IMR-90 (cell line): ENCODE results near the gene TAL1. TPM values are rescaled to one million over a fixed set of nuclear protein-coding genes. Genes with fewer than 3 reads are reported as not detected.
"Not testable (repeated sequence)": the region's sequence is repeated elsewhere in the genome, so short reads cannot be mapped to it uniquely, and the experiment has no call there.

ENCODE experiments used
- ATAC-seq: fragments of 200-7000 bp; cut with Tn5 transposase; 2 replicates; pipeline ENCODE4 v1.9.1; 2020; ENCODE audit warnings: low read depth, mild to moderate bottlenecking, moderate library complexity
- BruUV-seq: library from RNA; stranded (reverse); fragments of 400-500 nt; replicated peaks from 2 replicates; lab custom pipeline; 2021; lab: Mats Ljungman, UMichigan
- CTCF ChIA-PET: fragments of 300-600 bp; formaldehyde crosslinking; extraction: SDS; loops from one replicate; lab custom pipeline; 2021; ENCODE audit warnings: antibody characterized with exemption; lab: Yijun Ruan, JAX
- POLR2A ChIA-PET: fragments of 300-600 bp; sonication (Branson Sonifier 250); formaldehyde crosslinking; loops from one replicate; lab custom pipeline; 2022; ENCODE audit warnings: antibody characterized with exemption; ENCODE audit not compliant: unreplicated experiment; lab: Charles Lee
- DNase-seq: peaks from one replicate; pipeline ENCODE4 v3.0.0; 2013
- H2AFZ ChIP-seq: replicated peaks from 2 replicates; pipeline ENCODE3; 2013; ENCODE audit warnings: low read length, mild to moderate bottlenecking; ENCODE audit not compliant: poor library complexity
- H2AK5ac ChIP-seq: 2 replicates; pipeline ENCODE4 v1.6.1; 2013; ENCODE audit warnings: low read depth, low read length, inconsistent platforms
- H2AK9ac ChIP-seq: replicated peaks from 2 replicates; pipeline ENCODE3; 2013; ENCODE audit warnings: mild to moderate bottlenecking, low read depth, low read length, moderate library complexity; ENCODE audit not compliant: poor library complexity
- H2BK120ac ChIP-seq: 2 replicates; pipeline ENCODE4 v1.6.1; 2013; ENCODE audit warnings: low read depth, low read length, inconsistent platforms
- H2BK15ac ChIP-seq: 3 replicates; pipeline ENCODE4 v1.6.1; 2013; ENCODE audit warnings: low read depth, low read length, inconsistent platforms
- H2BK20ac ChIP-seq: 2 replicates; pipeline ENCODE4 v1.6.1; 2013; ENCODE audit warnings: low read depth, mild to moderate bottlenecking, inconsistent platforms, low read length, moderate library complexity
- H2BK5ac ChIP-seq: 2 replicates; pipeline ENCODE4 v1.6.1; 2013; ENCODE audit warnings: mild to moderate bottlenecking, low read depth, low read length, inconsistent platforms; ENCODE audit not compliant: poor library complexity, severe bottlenecking
- H3K14ac ChIP-seq: replicated peaks from 2 replicates; pipeline ENCODE4 v1.6.1; 2013; ENCODE audit warnings: low read depth, low read length, inconsistent platforms
- H3K18ac ChIP-seq: 2 replicates; pipeline ENCODE4 v1.6.1; 2013; ENCODE audit warnings: low read depth, low read length, control low read depth
- H3K23ac ChIP-seq: 2 replicates; pipeline ENCODE4 v1.6.1; 2013; ENCODE audit warnings: low read depth, low read length, inconsistent platforms
- H3K27ac ChIP-seq: 2 replicates; pipeline ENCODE4 v1.5.1; 2013; ENCODE audit warnings: mild to moderate bottlenecking, control low read depth, low read length; ENCODE audit not compliant: insufficient read depth
- H3K27me3 ChIP-seq: 2 replicates; pipeline ENCODE4 v1.6.1; 2013; ENCODE audit warnings: low read length; ENCODE audit not compliant: control insufficient read depth, insufficient read depth
- H3K36me3 ChIP-seq: 2 replicates; pipeline ENCODE4 v1.6.1; 2013; ENCODE audit warnings: low read length, mixed read lengths; ENCODE audit not compliant: control insufficient read depth, insufficient read depth
- H3K4ac ChIP-seq: 2 replicates; pipeline ENCODE4 v1.6.1; 2013; ENCODE audit warnings: low read depth, low read length, inconsistent platforms
- H3K4me1 ChIP-seq: 2 replicates; pipeline ENCODE4 v1.6.1; 2013; ENCODE audit warnings: low read length, mixed read lengths; ENCODE audit not compliant: control insufficient read depth, insufficient read depth
- H3K4me2 ChIP-seq: 2 replicates; pipeline ENCODE4 v1.6.1; 2013; ENCODE audit warnings: low read depth, mild to moderate bottlenecking, control low read depth, low read length, moderate library complexity
- H3K4me3 ChIP-seq: 2 replicates; pipeline ENCODE4 v1.5.1; 2013; ENCODE audit warnings: low read depth, mild to moderate bottlenecking, control low read depth, low read length, moderate library complexity; ENCODE audit not compliant: insufficient read depth
- H3K56ac ChIP-seq: 2 replicates; pipeline ENCODE4 v1.6.1; 2013; ENCODE audit warnings: low read length, inconsistent platforms; ENCODE audit not compliant: insufficient read depth; ENCODE audit errors: extremely low read depth
- H3K79me1 ChIP-seq, 2 experiments: 2 replicates each; pipeline ENCODE4 v1.6.1; 2013; ENCODE audit warnings: low read length in 2 of 2, inconsistent platforms in 1 of 2, low read depth in 1 of 2
- H3K9ac ChIP-seq: 2 replicates; pipeline ENCODE4 v1.6.1; 2013; ENCODE audit warnings: low read depth, low read length, control low read depth
- H3K9me1 ChIP-seq: 2 replicates; pipeline ENCODE4 v1.6.1; 2013; ENCODE audit warnings: low read length, inconsistent platforms; ENCODE audit not compliant: insufficient read depth
- H3K9me3 ChIP-seq: 2 replicates; pipeline ENCODE4 v1.6.1; 2013; ENCODE audit warnings: low read length; ENCODE audit not compliant: control insufficient read depth, insufficient read depth
- H4K20me1 ChIP-seq: 2 replicates; pipeline ENCODE4 v1.6.1; 2013; ENCODE audit warnings: low read length, inconsistent platforms; ENCODE audit not compliant: insufficient read depth
- H4K5ac ChIP-seq: 2 replicates; pipeline ENCODE4 v1.6.1; 2013; ENCODE audit warnings: mild to moderate bottlenecking, low read depth, low read length, control low read depth
- H4K8ac ChIP-seq, 2 experiments: 2 replicates each; pipeline ENCODE4 v1.6.1; 2013; ENCODE audit warnings: low read depth in 2 of 2, low read length in 2 of 2, control low read depth in 1 of 2, inconsistent platforms in 1 of 2
- H4K91ac ChIP-seq: 2 replicates; pipeline ENCODE4 v1.6.1; 2013; ENCODE audit warnings: low read depth, low read length, inconsistent platforms; ENCODE audit not compliant: insufficient read depth
- WGBS, 2 experiments: methylation state at CpG; one replicate each; pipeline versions ENCODE4 v1.1.5 to v1.1.7; 2013; ENCODE audit warnings: missing lambda C conversion rate in 2 of 2; ENCODE audit not compliant: insufficient read length in 1 of 2; ENCODE audit errors: extremely low coverage in 2 of 2; 5-methylcytosine and 5-hydroxymethylcytosine counted together
- dilution Hi-C: fragments of 300-500 bp; cut with HindIII; formaldehyde crosslinking; loops from one replicate; pipeline ENCODE4 v1.14.3; 2018; ENCODE audit warnings: low sequenced_read_pairs; ENCODE audit not compliant: unreplicated experiment
- in situ Hi-C: fragments of 300-500 bp; cut with MboI; formaldehyde crosslinking; loops from 3 replicates; pipeline ENCODE4 v1.14.3; 2019; ENCODE audit warnings: low sequenced_read_pairs, inconsistent platforms, mixed read lengths
- intact Hi-C: fragments of 100-400 bp; cut with micrococcal nuclease; formaldehyde crosslinking; loops from 2 replicates; pipeline ENCODE4 v1.10.0; 2022
- polyA plus RNA-seq, 3 experiments: library from polyadenylated mRNA; depleted of rRNA; stranded (reverse); fragments of >200 nt; gene quantifications; 2 replicates each; pipeline ENCODE4 v1.2.3, GENCODE V29; 2012; ENCODE audit warnings: low replicate concordance in 1 of 3
- total RNA-seq: library from RNA; depleted of rRNA; stranded (reverse); fragments of >200 nt; gene quantifications from 2 replicates; pipeline ENCODE4 v1.2.3, GENCODE V29; 2012

The TAL1 gene
- total and polyA plus RNA-seq, 2 of the 4 experiments (the other 2 are of a cell fraction) = not detected

- dilution Hi-C loops, H3K23ac ChIP-seq, H4K5ac ChIP-seq, H3K14ac ChIP-seq, H4K8ac ChIP-seq, H3K4ac ChIP-seq, H2BK120ac ChIP-seq, H2BK5ac ChIP-seq, H3K18ac ChIP-seq, H2BK15ac ChIP-seq, H3K9ac ChIP-seq, H2BK20ac ChIP-seq, H3K79me1 ChIP-seq, H2AK5ac ChIP-seq, H4K91ac ChIP-seq, in situ Hi-C loops, H3K27ac ChIP-seq, H3K27me3 ChIP-seq, H4K20me1 ChIP-seq, H2AK9ac ChIP-seq, H2AFZ ChIP-seq, H3K4me2 ChIP-seq, H3K4me1 ChIP-seq, DNase-seq, BruUV-seq, H3K36me3 ChIP-seq, H3K9me1 ChIP-seq, H3K9me3 ChIP-seq, H3K56ac ChIP-seq, POLR2A ChIA-PET, ATAC-seq, H3K4me3 ChIP-seq: not testable (repeated sequence)
- CTCF ChIA-PET = interaction anchor here (0.6 to 4.3 kb wide), 11 partner anchors 9 to 533 kb away, joined by 3 to 23 read pairs (median 5); no protein-coding TSS in a partner anchor
- WGBS, 2 experiments = 67% methylated on average over 1 of the region's 10 CpGs; no CpG with 5 or more reads in 1 of the 2 experiments
- intact Hi-C loops = loop anchor here (1.0 to 5.0 kb wide), 7 partner anchors 70 to 534 kb away; partner anchors contain the start of genes CMPK1 and STIL
Measured at GRCh38 chr1:47193496-47193895, 38.5 kb downstream of the TAL1 start.
